ENCODE results near the gene LSMEM2. TPM values are rescaled to one million over a fixed set of nuclear protein-coding genes. Genes with fewer than 3 reads are reported as not detected.
"Not testable (repeated sequence)": the region's sequence is repeated elsewhere in the genome, so short reads cannot be mapped to it uniquely, and the experiment has no call there.

LSMEM2 gene
- total RNA-seq, 1 donor from 2014 or later = not detected

DNA sequence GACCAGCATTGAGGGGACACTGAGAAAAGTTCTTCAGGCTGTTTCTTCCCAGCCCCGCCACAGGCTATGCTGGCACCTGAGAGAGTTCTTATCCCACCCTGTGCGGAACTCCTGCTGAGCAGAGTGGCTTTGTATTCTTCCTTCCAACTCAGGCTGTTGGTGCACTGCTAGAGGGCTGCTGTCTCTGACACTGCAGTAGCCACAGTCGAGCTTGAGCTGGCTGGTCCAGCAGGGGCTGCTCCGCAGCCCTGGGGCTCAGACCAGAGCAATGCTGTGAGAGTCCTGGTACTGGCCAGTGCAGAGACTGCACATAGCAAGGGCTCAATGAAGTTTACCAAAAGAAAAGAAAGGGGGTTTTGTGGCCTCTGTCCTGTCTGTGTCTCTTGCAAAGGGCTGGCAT is 39.2 kb upstream of the LSMEM2 start:
- Mint-ChIP-seq H3K36me3 (ENCODE audit: low read depth) (peaks cover 30% of the 10 kb centered on the region), H3K4me1 (peaks cover 55% of the 10 kb centered on the region), H3K27me3 (no peaks in the 10 kb centered on the region), H3K9me3 (no peaks in the 10 kb centered on the region), H3K27ac (peak overlapping the region; percentile 82), H3K4me3 (peak overlapping the region; percentile 99)
- intact Hi-C loops (cut with micrococcal nuclease) = loop anchor here (5.0 kb wide), 5 partner anchors 98 to 1522 kb away; partner anchors contain the start of genes C3orf18, CISH, HEMK1 and IP6K1
- DNase-seq = no peak

DNA sequence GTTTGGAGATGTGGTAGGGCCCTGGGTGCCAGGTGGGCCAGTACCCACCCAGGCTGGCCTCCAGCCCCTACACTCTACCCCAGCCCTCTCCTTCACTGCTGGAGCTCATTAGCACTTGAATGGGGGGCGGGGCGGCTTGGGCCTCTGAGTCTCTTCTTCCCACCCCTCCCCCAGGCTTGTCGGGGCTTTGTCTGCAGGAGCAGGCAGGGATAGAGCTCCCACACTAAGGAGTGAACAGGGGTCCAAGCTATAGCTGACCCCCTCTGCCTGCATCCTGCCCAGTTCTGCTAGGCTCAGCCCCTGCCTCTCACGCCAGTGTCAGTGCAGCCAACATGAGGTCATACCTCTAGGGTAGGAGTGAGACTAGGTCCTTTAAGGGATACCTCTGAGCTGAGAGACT is 37.7 kb upstream of the LSMEM2 start:
- no peaks in the 10 kb centered on the region for H3K9me3 Mint-ChIP-seq
- intact Hi-C loops (cut with micrococcal nuclease) = no loop called here
- no peak for DNase-seq
- no peaks in the 10 kb centered on the region for H3K27me3 Mint-ChIP-seq
- peak overlapping the region; percentile 95 for H3K27ac Mint-ChIP-seq
- peaks cover 30% of the 10 kb centered on the region for H3K36me3 Mint-ChIP-seq (ENCODE audit: low read depth)
- H3K4me1 Mint-ChIP-seq = peaks cover 60% of the 10 kb centered on the region
- H3K4me3 Mint-ChIP-seq = peak overlapping the region; percentile 78

DNA sequence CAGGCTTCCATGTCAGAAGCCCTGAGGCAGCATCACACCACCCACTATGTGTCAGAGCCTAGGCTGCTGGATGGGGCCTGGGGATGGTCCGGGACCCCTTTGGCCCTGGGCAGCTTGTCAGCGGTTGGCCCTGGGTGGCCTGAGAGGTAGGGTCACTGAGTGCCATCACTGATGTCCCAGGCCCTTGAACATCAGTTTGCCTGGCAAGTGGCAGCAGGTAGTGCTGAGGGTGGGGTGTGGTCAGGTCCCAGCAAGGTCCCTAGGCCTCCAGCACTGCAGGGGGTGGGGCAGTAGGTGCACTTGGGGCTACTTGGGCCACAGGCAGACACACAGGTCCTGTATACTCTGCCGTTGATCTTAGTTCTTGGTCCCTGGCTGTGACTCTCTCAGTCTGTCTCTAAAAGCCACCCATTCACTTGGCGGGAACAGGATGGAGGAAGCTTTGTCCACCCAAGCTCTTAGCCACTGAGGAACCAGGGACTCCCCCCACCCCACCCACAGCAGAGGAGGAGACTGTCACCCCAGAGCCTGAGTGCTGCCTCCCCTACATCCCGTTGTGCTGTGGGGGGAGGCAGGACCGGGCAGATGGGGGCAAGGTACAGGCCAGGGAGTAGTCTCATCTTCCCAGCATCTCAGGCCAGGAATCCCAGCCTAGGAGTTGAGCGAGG is 37.0 kb upstream of the LSMEM2 start:
- H3K9me3 Mint-ChIP-seq = no peaks in the 10 kb centered on the region
- H3K27me3 Mint-ChIP-seq = no peaks in the 10 kb centered on the region
- H3K4me1 Mint-ChIP-seq = peaks cover 66% of the 10 kb centered on the region
- H3K4me3 Mint-ChIP-seq = peak overlapping the region; percentile 78
- H3K27ac Mint-ChIP-seq = peak overlapping the region; percentile 95
- H3K36me3 Mint-ChIP-seq (ENCODE audit: low read depth) = peaks cover 29% of the 10 kb centered on the region
- no peak for DNase-seq
- intact Hi-C loops (cut with micrococcal nuclease) = loop anchor here (1.0 kb wide), 1 partner anchor 29 kb away; no protein-coding TSS in a partner anchor

- peak overlapping the region; percentile 95 for H3K27ac Mint-ChIP-seq
- no peaks in the 10 kb centered on the region for H3K27me3 Mint-ChIP-seq
- H3K36me3 Mint-ChIP-seq (ENCODE audit: low read depth) = peaks cover 24% of the 10 kb centered on the region
- peak overlapping the region; percentile 78 for H3K4me3 Mint-ChIP-seq
- intact Hi-C loops (cut with micrococcal nuclease) = loop anchor here (1.0 kb wide), 1 partner anchor 29 kb away; no protein-coding TSS in a partner anchor
- no peak for DNase-seq
- H3K9me3 Mint-ChIP-seq = no peaks in the 10 kb centered on the region
- peaks cover 71% of the 10 kb centered on the region for H3K4me1 Mint-ChIP-seq
Observed at GRCh38 chr3:50242381-50242770, 36.5 kb upstream of the LSMEM2 start.

DNA sequence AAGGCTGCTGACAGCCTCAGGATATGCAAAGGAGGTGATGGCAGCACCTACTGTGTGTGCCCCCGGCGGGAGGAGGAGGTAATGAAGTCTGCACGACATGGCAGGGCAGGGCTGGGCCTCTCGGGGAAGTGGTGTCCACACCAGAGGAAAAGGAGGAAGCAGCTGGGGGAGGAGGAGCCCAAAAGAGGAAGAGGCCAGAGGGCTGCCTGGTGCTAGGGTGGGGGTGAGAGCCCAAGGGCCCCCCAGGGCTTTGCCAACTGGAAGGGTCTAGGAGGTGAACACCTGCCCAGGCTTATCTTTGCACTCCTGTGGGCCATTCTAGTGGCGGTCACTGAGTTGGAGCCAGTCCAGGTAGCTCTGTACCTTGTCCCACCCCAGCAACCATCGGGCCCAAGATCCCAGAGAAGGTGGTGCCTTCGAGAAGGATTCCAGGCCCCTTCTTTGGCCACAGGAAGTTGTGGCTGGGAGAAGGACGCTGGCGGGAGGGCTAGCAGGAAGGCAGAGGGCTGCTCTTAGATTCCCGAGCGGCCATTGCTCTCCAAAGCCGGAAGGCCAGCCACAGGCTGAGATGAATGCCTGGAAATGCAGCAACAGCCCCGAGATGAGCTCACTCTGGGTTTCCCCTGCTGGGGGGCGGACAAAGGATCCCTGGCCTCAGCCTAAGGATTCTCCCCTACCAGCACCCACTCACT is 35.9 kb upstream of the LSMEM2 start:
- Mint-ChIP-seq H3K4me3 (peak overlapping the region; percentile 78), H3K27ac (peak overlapping the region; percentile 95), H3K4me1 (peaks cover 72% of the 10 kb centered on the region), H3K36me3 (ENCODE audit: low read depth) (peaks cover 23% of the 10 kb centered on the region), H3K9me3 (no peaks in the 10 kb centered on the region), H3K27me3 (no peaks in the 10 kb centered on the region)
- intact Hi-C loops (cut with micrococcal nuclease) = loop anchor here (1.0 kb wide), 1 partner anchor 28 kb away; no protein-coding TSS in a partner anchor
- peak; percentile 75 for DNase-seq

- H3K36me3 Mint-ChIP-seq (ENCODE audit: low read depth) = peaks cover 24% of the 10 kb centered on the region
- H3K9me3 Mint-ChIP-seq = no peaks in the 10 kb centered on the region
- peak overlapping the region; percentile 95 for H3K27ac Mint-ChIP-seq
- H3K4me1 Mint-ChIP-seq = peaks cover 71% of the 10 kb centered on the region
- H3K4me3 Mint-ChIP-seq = peak overlapping the region; percentile 78
- intact Hi-C loops (cut with micrococcal nuclease) = no loop called here
- DNase-seq = no peak
- no peaks in the 10 kb centered on the region for H3K27me3 Mint-ChIP-seq
Observed at GRCh38 chr3:50243543-50243895, 35.4 kb upstream of the LSMEM2 start.

- H3K9me3 Mint-ChIP-seq; H3K27me3 Mint-ChIP-seq; intact Hi-C loops (cut with micrococcal nuclease); DNase-seq: not testable (repeated sequence)
- Mint-ChIP-seq H3K36me3 (ENCODE audit: low read depth) (peaks cover 15% of the 10 kb centered on the region), H3K4me3 (peak overlapping the region; percentile 86), H3K4me1 (peaks cover 58% of the 10 kb centered on the region), H3K27ac (peak overlapping the region; percentile 92)
Observed at GRCh38 chr3:50244813-50245212, 34.1 kb upstream of the LSMEM2 start.

GRCh38 chr3:50245251-50245745 is 33.6 kb upstream of the LSMEM2 start:
- Mint-ChIP-seq H3K27ac (peak overlapping the region; percentile 92), H3K27me3 (no peaks in the 10 kb centered on the region), H3K4me3 (peak overlapping the region; percentile 86), H3K4me1 (peaks cover 56% of the 10 kb centered on the region), H3K36me3 (ENCODE audit: low read depth) (peaks cover 11% of the 10 kb centered on the region), H3K9me3 (no peaks in the 10 kb centered on the region)
- no peak for DNase-seq
- intact Hi-C loops (cut with micrococcal nuclease) = no loop called here

DNA sequence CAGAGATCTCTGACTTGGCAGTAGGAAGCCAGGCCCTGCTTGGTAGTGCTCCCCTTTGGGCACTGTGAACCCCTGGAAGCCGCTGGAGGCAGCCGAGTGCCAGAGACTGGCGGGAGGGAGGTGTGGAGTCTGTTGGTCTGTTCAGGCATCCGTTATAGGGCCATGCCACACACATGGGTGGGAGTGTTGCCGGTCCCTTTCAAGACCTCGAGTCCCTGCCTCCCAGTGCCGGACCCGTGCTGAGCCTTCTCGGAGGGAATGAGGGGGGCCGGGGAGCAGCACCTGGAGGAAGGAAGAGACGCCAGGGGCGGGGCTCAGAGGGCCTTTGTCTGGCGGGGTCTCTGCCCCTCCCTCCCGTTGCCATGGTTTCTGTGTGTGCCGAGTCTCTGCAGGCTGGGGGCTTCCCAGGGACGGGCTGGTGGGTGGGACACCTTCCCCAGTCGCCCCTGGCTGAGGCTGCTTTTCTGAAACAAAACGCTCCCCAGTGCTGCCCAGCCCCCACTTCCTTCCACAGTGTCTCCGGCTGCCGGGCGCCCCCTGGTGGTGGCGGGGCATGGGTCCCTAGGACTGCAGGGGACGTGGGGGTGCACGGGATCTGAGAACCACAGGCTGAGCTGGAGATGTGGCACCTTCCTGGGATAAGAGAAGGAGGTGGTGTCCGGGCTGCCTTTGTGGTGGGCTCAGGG is 32.9 kb upstream of the LSMEM2 start:
- peak overlapping the region; percentile 86 for H3K4me3 Mint-ChIP-seq
- H3K36me3 Mint-ChIP-seq (ENCODE audit: low read depth) = peaks cover 12% of the 10 kb centered on the region
- peak overlapping the region; percentile 92 for H3K27ac Mint-ChIP-seq
- H3K27me3 Mint-ChIP-seq = no peaks in the 10 kb centered on the region
- DNase-seq = peak; percentile 98
- intact Hi-C loops (cut with micrococcal nuclease) = loop anchor here (1.0 kb wide), 5 partner anchors 8 to 54 kb away; no protein-coding TSS in a partner anchor
- no peaks in the 10 kb centered on the region for H3K9me3 Mint-ChIP-seq
- H3K4me1 Mint-ChIP-seq = peaks cover 57% of the 10 kb centered on the region

GRCh38 chr3:50246517-50246954 is 32.4 kb upstream of the LSMEM2 start:
- H3K27ac Mint-ChIP-seq = peak overlapping the region; percentile 92
- peaks cover 14% of the 10 kb centered on the region for H3K36me3 Mint-ChIP-seq (ENCODE audit: low read depth)
- H3K9me3 Mint-ChIP-seq = no peaks in the 10 kb centered on the region
- peaks cover 57% of the 10 kb centered on the region for H3K4me1 Mint-ChIP-seq
- peak; percentile 94 for DNase-seq
- peak overlapping the region; percentile 86 for H3K4me3 Mint-ChIP-seq
- intact Hi-C loops (cut with micrococcal nuclease) = loop anchor here (1.0 kb wide), 5 partner anchors 8 to 54 kb away; no protein-coding TSS in a partner anchor
- H3K27me3 Mint-ChIP-seq = no peaks in the 10 kb centered on the region

DNA sequence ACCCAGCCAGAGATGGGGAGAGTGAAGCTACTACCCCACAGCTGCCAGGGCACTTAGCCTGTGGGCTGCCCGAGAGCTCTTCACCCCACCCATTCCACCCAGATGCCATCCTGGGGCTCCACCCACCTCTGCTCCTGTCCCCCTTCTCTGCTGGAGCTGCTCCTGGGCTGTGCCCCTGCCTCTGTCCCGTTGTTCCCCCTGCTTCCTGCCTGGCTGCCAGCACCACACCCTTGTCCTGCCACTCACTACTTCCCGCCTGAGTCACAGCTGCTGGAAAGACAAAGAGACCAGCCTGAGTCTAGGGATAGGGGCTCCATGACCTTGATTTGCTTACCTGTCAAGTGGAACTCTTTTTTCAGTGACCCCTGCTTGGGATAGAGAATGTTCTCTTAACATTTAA is 30.5 kb upstream of the LSMEM2 start:
- Mint-ChIP-seq H3K36me3 (ENCODE audit: low read depth) (peaks cover 13% of the 10 kb centered on the region), H3K4me3 (peak overlapping the region; percentile 64), H3K9me3 (no peaks in the 10 kb centered on the region), H3K4me1 (peaks cover 43% of the 10 kb centered on the region), H3K27me3 (no peaks in the 10 kb centered on the region), H3K27ac (peak overlapping the region; percentile 85)
- no peak for DNase-seq
- intact Hi-C loops (cut with micrococcal nuclease) = no loop called here

- no peaks in the 10 kb centered on the region for H3K27me3 Mint-ChIP-seq
- peaks cover 18% of the 10 kb centered on the region for H3K36me3 Mint-ChIP-seq (ENCODE audit: low read depth)
- no peak overlapping the region for H3K27ac Mint-ChIP-seq
- H3K4me1 Mint-ChIP-seq = peaks cover 35% of the 10 kb centered on the region
- H3K9me3 Mint-ChIP-seq = no peaks in the 10 kb centered on the region
- H3K4me3 Mint-ChIP-seq = no peak overlapping the region
- intact Hi-C loops (cut with micrococcal nuclease) = no loop called here
- DNase-seq = no peak
Observed at GRCh38 chr3:50249457-50249856, 29.4 kb upstream of the LSMEM2 start.

DNA sequence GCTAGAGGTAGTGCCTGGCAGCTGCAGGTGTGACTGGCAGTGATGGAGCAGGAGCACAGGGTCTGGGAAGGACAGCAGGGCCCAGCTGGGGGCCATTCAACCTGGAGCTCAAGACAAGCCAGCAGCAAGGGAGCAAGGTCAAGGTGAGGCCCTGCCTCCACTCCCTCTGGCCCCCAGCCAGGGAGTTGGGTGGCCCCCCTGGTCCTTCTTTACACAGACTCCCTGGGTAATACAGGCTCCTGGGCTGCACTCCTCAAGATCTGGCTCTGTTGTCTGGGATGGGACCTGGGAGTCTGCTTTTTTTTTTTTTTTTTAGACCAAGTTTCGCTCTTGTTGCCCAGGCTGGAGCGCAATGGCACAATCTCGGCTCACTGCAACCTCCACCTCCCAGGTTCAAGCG is 28.4 kb upstream of the LSMEM2 start:
- peak overlapping the region; percentile 37 for H3K27ac Mint-ChIP-seq
- peaks cover 28% of the 10 kb centered on the region for H3K4me1 Mint-ChIP-seq
- no peaks in the 10 kb centered on the region for H3K27me3 Mint-ChIP-seq
- peaks cover 20% of the 10 kb centered on the region for H3K36me3 Mint-ChIP-seq (ENCODE audit: low read depth)
- DNase-seq = no peak
- intact Hi-C loops (cut with micrococcal nuclease) = no loop called here
- no peaks in the 10 kb centered on the region for H3K9me3 Mint-ChIP-seq
- H3K4me3 Mint-ChIP-seq = no peak overlapping the region

All from activated CD4-positive, alpha-beta T cell treated with anti-CD3 and anti-CD28 coated beads, Interleukin-2, amount 10 ng/mL, durations not matched to agents 24 days and 14 days (primary cell).